Skin epidermis (tissue), 12 donors: Measurements from ENCODE around the gene ADAP2.
"Not testable (repeated sequence)": the region's sequence is repeated elsewhere in the genome, so short reads cannot be mapped to it uniquely, and the experiment has no call there.

Experiments used
- H3K27ac ChIP-seq, 21 experiments: fragments of 200-600 bp; sonication (generic) in 11 of 21; one replicate each; pipeline ENCODE4 v1.5.0; 2020; ENCODE audit warnings: mild to moderate bottlenecking in 3 of 21, inconsistent platforms in 2 of 21, moderate library complexity in 2 of 21
- H3K4me3 ChIP-seq, 7 experiments: fragments of 200-600 bp; sonication (generic) in 2 of 7; one replicate each; pipeline ENCODE4 v1.5.0; 2020; ENCODE audit warnings: inconsistent platforms in 2 of 7, mild to moderate bottlenecking in 2 of 7, moderate library complexity in 1 of 7

The ADAP2 gene

DNA sequence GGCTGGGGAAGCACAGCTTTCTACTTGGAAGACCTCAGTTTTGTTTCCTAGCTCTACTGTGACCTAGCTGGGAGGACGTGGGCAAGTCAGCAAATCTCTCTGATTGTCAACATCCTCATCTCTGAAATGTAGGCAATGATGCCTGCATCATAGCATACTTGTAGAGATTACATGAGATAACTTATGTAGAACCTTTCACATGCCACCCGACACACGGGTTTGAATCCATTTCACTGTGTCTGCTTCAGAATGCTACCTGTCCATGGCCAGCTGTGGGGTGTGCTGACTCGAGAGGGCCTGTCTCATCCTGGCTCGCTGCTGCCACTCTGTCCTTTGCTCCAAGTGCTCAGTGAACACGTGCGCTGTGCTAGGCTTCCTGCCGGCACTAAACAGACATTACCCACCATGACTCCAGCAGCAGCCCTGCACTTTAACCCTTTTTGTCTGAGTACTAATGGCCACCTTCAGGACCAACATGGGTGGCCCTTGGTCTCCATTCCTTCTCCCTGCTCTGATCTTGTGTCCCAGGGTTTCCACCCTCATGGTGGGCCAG, 7.4 kb downstream of the ADAP2 start:
- no peak overlapping the region for H3K4me3 ChIP-seq
- H3K27ac ChIP-seq = no peak overlapping the region

GRCh38 chr17:30929861-30930260, 8.1 kb downstream of the ADAP2 start:
- not testable (repeated sequence) for H3K27ac ChIP-seq, H3K4me3 ChIP-seq

GRCh38 chr17:30930495-30930894, 8.8 kb downstream of the ADAP2 start:
- Histone ChIP-seq H3K4me3 (no peak overlapping the region), H3K27ac (no peak overlapping the region)

DNA sequence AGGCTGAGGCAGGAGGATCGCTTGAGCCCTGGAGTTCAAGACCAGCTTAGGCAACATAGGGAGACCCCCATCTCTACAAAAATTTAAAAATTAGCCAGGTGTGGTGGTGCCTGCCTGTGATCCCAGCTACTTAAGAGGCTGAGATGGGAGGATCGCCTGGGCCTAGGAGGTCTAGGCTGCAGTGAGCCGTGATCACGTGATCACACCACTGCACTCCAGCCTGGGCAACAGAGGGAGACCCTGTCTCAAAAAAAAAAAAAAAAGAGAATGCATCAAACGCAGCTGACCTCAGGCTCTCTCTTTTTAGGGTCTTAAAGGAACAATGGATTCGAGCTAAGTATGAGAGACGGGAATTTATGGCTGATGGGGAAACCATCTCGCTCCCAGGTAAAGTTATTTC, 9.8 kb downstream of the ADAP2 start:
- not testable (repeated sequence) for H3K4me3 ChIP-seq, H3K27ac ChIP-seq

DNA sequence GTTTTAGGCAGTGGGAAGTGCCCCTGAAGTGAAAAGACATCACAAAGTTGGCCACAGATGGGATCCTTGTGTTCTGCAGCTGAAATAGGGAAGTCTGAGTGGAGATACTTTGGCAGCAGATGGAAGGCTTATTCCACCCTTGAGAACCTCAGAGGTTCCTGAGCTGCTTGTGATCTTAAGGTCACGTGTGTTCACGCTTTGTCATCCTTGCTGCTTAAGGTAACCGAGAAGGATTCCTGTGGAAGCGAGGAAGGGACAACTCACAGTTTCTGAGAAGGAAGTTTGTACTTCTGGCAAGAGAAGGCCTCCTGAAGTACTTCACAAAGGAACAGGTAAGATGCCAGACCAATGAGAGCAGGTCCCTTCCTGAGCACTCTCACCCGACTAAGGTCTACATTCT, 12.2 kb downstream of the ADAP2 start:
- Histone ChIP-seq H3K27ac (no peak overlapping the region), H3K4me3 (no peak overlapping the region)

DNA sequence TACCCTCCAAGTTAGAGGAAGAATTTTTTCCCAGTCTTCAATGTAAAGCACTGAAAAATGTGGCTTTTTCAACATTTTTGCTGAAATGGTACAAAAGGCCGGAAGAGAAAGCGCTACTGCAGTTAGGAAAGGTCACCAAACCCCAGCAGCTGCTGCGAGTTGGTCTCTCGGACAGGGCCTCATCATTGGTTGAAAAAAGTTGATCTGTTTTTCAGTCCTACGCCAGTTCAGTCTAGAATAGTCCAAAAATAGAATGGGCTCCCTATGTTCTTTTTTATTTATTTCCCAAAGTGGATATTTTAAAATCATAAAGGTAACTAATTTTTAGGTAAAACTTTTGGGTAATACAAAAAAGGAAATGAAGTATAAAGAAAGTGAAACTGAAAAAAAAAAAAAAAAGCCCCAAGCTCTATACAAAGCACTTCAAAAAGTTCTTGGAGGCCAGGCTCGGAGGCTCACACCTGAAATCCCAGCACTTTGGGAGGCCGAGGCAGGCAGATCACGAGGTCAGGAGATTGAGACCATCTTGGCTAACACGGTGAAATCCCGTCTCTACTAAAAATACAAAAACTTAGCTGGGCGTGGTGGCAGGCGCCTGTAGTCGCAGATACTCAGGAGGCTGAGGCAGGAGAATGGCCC, 17.4 kb downstream of the ADAP2 start:
- peak overlapping the region in 4 of 21 experiments; percentile 12 to 41 (median 26) for H3K27ac ChIP-seq
- no peak overlapping the region for H3K4me3 ChIP-seq

- Histone ChIP-seq H3K27ac (no peak overlapping the region), H3K4me3 (no peak overlapping the region)
These were observed 20.7 kb downstream of the ADAP2 start for GRCh38 chr17:30942308-30943079.

DNA sequence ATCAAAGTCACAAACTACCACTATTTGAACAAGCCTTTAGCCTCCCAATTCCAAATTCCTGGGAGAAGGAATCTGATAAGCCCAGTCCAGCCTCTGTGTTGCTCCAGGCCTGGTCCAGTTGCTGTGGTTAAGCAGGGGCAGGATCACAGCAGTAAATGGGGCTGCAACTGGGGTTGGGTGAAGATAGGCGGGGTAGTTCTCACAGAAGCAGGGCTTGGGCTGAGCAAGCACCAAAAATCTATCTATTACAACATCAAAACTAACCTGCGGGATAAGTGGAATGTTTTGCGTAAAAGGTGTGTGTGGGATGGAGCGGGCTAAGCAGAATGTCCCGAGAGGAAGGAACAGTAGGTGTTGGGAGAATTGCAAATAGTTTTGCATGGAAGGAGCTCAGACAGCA, 26.1 kb downstream of the ADAP2 start:
- H3K4me3 ChIP-seq = no peak overlapping the region
- no peak overlapping the region for H3K27ac ChIP-seq

GRCh38 chr17:30950189-30950588, 28.4 kb downstream of the ADAP2 start:
- Histone ChIP-seq H3K4me3 (no peak overlapping the region), H3K27ac (peak overlapping the region in 5 of 21 experiments; percentile 35 to 65 (median 46))

DNA sequence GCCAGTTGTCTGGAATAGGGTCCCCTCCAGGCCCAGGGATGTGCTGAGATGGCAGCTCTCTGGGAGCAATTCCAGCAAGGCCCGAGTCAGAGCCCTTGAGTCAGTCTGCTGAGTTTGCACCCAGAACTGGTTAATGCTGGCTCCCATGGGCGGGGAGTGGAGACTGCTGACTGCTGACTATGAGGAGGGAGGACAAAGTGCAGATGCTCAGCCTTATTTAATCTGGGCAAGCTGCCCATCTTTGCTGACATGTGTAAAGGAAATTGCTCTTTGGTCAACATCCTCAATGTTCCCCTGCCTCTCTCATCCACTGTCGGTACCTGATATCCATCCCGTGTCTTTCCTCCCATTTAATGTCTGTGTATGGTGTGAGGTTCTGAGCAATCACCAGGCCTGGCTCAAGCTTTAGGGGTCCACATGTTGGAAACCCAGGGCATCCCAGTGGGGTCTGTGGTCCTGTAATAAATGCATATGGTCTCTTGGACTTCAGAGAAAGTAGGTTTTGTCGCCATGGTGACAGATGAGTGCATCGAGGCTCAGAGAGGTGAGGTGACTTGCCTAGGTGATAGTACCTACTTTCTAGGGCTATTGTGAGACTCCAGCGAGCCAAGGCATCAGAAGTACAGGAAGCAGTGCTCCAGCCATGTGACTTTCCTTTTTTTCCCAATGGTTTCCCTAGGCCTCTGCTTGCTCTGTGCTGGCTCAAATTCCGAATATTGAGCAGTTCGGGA, 29.1 kb downstream of the ADAP2 start:
- peak overlapping the region in 5 of 21 experiments; percentile 9 to 67 (median 46) for H3K27ac ChIP-seq
- H3K4me3 ChIP-seq = no peak overlapping the region

DNA sequence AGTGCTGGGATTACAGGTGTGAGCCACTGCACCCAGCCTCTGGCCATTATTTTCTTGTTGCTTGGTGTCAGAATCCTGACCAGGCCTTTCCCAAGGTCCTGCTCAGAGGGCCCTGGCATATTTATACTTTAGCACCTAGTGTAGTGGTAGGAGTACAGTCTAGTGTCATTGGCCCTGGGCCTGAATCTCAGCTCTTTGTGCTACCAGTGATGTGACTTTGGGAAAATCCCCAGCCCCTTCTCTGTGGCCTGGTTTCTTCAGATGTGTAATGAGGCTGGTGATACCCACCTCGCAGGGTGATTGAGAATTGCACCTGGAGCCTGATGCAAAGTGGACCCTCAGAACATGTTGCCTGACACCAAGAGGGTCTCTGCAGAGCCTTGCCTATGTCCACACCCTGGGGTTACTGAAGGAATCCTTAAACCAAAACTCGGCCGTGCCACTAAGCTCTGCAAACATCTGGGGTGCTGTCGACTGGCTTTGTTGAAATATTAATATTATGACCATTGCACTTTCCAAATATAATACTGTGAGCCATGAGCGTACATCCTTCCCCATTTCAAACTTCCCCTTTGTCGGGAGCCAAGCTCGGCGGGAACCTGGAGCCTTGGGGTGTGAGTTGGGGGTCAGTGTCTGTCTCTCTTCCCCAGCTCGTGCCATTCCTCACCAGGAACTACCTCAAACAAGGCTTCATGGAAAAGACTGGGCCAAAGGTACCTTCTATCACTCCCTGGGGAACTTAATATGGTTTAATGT, 31.1 kb downstream of the ADAP2 start:
- Histone ChIP-seq H3K27ac (peak overlapping the region in 11 of 21 experiments; percentile 33 to 83 (median 68)), H3K4me3 (no peak overlapping the region)

- Histone ChIP-seq H3K4me3 (no peak overlapping the region), H3K27ac (peak overlapping the region in 11 of 21 experiments; percentile 33 to 83 (median 52))
These were observed 32.5 kb downstream of the ADAP2 start for GRCh38 chr17:30954046-30954830.

GRCh38 chr17:30956764-30957374, 35.1 kb downstream of the ADAP2 start:
- Histone ChIP-seq H3K27ac (peak overlapping the region in 10 of 21 experiments; percentile 23 to 73 (median 56)), H3K4me3 (no peak overlapping the region)

- no peak overlapping the region for H3K4me3 ChIP-seq
- peak overlapping the region in 7 of 21 experiments; percentile 42 to 68 (median 57) for H3K27ac ChIP-seq
These were observed 36.0 kb downstream of the ADAP2 start for GRCh38 chr17:30957741-30958140.

DNA sequence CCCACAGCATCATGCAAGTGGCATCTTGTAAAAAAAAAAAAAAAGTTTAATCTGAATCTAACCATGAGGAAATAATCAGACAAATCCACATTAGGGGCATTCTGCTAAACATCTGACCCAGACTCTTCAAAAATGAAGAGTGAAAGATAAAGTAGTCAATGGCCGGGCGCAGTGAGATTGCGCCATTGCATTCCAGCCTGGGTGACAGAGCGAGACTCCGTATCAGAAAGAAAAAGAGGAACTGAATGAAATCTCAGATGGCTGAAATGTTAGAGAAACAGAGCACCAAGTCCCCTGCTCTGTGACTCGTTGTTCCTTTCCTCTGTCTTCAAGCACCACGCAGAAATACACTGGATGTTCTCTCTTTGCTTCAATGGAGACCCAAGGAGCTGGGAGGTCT, 36.4 kb downstream of the ADAP2 start:
- Histone ChIP-seq H3K4me3 (no peak overlapping the region), H3K27ac (peak overlapping the region in 5 of 21 experiments; percentile 20 to 38 (median 22))

- Histone ChIP-seq H3K27ac (peak overlapping the region in 6 of 21 experiments; percentile 7 to 40 (median 26)), H3K4me3 (no peak overlapping the region)
These were observed 39.8 kb downstream of the ADAP2 start for GRCh38 chr17:30961209-30962188.

DNA sequence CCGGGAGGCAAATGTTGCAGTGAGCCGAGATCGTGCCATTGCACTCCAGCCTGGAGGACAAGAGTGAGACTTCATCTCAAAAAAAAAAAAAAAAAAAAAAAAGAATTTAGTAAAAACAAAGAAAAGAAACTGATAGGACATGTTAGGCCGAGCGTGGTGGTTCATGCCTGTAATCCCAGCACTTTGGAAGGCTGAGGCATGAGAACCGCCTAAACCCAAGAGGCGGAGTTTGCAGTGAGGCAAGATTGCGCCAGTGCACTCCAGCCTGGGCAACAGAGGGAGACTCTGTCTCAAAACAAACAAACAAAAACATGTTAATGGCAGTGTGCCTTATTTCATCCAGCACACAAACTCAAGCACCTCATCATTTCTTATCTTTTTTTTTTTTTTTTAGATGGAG, 42.6 kb downstream of the ADAP2 start:
- not testable (repeated sequence) for H3K27ac ChIP-seq, H3K4me3 ChIP-seq
